Erythroblast (primary cell): Measurements from ENCODE around the gene RBM20.

Experiments
- DNase-seq, 2 experiments: peaks; one replicate each; lab custom pipeline; 2025; lab: John Stamatoyannopoulos, UW
- GATA1 ChIP-seq: IDR thresholded peaks from 2 replicates; pipeline ENCODE4 v1.6.1; 2011; ENCODE audit warnings: low read depth, mild to moderate bottlenecking, control low read depth, low read length, moderate library complexity
- POLR2A ChIP-seq: IDR thresholded peaks from 2 replicates; pipeline ENCODE4 v1.6.1; 2011; ENCODE audit warnings: mild to moderate bottlenecking, low read length

Gene RBM20

GRCh38 chr10:110744782-110745181 is 100.6 kb downstream of the RBM20 start:
- no peak for DNase-seq
- TF ChIP-seq POLR2A (no peak), GATA1 (no peak)

GRCh38 chr10:110746254-110746826 is 102.2 kb downstream of the RBM20 start:
- peak; percentile 50 to 74 for DNase-seq
- TF ChIP-seq POLR2A = no peak
- no peak for TF ChIP-seq GATA1

GRCh38 chr10:110746969-110747608 is 103.0 kb downstream of the RBM20 start:
- no peak for TF ChIP-seq GATA1
- TF ChIP-seq POLR2A = no peak
- DNase-seq = no peak

GRCh38 chr10:110747609-110748464 is 103.7 kb downstream of the RBM20 start:
- DNase-seq = no peak
- TF ChIP-seq GATA1 (no peak), POLR2A (no peak)

GRCh38 chr10:110748970-110749369 is 104.8 kb downstream of the RBM20 start:
- no peak for DNase-seq

GRCh38 chr10:110750931-110751330 is 106.8 kb downstream of the RBM20 start:
- TF ChIP-seq GATA1 (no peak), POLR2A (no peak)
- no peak for DNase-seq

More at GRCh38 chr10:110748970-110749369, 104.8 kb downstream of the RBM20 start:
- no peak for TF ChIP-seq GATA1
- no peak for TF ChIP-seq POLR2A

GRCh38 chr10:110751850-110752249 is 107.7 kb downstream of the RBM20 start:
- TF ChIP-seq POLR2A (no peak), GATA1 (no peak)
- DNase-seq = no peak

- DNase-seq = no peak
- TF ChIP-seq GATA1 = no peak
- no peak for TF ChIP-seq POLR2A
These were observed 109.3 kb downstream of the RBM20 start for GRCh38 chr10:110753462-110753861.

- no peak for DNase-seq
- TF ChIP-seq POLR2A (no peak), GATA1 (no peak)
These were observed 110.4 kb downstream of the RBM20 start for GRCh38 chr10:110754375-110755105.

- no peak for DNase-seq
- no peak for TF ChIP-seq POLR2A
- TF ChIP-seq GATA1 = no peak
These were observed 111.6 kb downstream of the RBM20 start for GRCh38 chr10:110755781-110756180.

- DNase-seq = no peak
- no peak for TF ChIP-seq GATA1
- no peak for TF ChIP-seq POLR2A
These were observed 112.7 kb downstream of the RBM20 start for GRCh38 chr10:110756876-110757275.

GRCh38 chr10:110757586-110757985 is 113.5 kb downstream of the RBM20 start:
- TF ChIP-seq POLR2A (no peak), GATA1 (no peak)

GRCh38 chr10:110758128-110758765 is 114.1 kb downstream of the RBM20 start:
- DNase-seq = no peak
- TF ChIP-seq GATA1 (no peak), POLR2A (no peak)

More at GRCh38 chr10:110757586-110757985, 113.5 kb downstream of the RBM20 start:
- no peak for DNase-seq
